ENCODE measurements around the gene PSMD8. TPM values are rescaled to one million over a fixed set of nuclear protein-coding genes. Genes with fewer than 3 reads are reported as not detected.

PSMD8 gene
- total and polyA plus RNA-seq, 4 donors, result 89.3 to 134 (median 119) TPM

DNA sequence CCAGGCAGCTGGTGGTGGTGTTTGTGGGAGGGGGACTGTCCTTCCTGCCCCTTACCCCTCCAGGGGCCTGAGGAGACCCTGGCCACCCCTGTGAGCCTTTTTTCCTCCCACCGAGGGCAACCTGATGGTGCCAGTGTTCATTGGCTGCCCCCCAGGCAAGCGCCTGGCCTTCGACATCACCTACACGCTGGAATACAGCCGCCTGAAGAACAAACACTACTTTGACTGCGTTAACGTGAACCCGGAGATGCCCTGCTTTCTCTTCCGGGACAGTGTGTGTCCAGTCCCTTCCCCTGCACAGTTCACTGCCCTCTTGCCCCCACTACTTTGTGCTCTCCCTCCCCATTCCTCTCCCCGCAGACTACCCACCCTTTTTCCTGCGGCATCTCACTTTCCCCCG, 7.3 kb upstream of the PSMD8 start:
- H3K4me1 ChIP-seq (ENCODE audit: control insufficient read depth in 4 of 4, insufficient read depth in 4 of 4, low read length in 3 of 4), result peaks cover 0 to 7% (median 0%) of the 10 kb centered on the region in 4 donors
- H3K9me3 ChIP-seq (ENCODE audit: control insufficient read depth in 4 of 4, low read length in 3 of 4), result no peaks in the 10 kb centered on the region
- no peak for TF ChIP-seq RAD21 (IDR thresholded peaks at IDR 0.05)
- TF ChIP-seq ZBTB33 (IDR thresholded peaks at IDR 0.05), result no peak
- no peak for TF ChIP-seq TAF1 (conservative IDR thresholded peaks at IDR 0.05)
- no peak for TF ChIP-seq EGR1 (IDR thresholded peaks at IDR 0.05; ENCODE audit: low read depth in 2 of 2)
- TF ChIP-seq HNF4G (IDR thresholded peaks at IDR 0.05), result no peak
- no peak for TF ChIP-seq RXRA (IDR thresholded peaks at IDR 0.05)
- no peak for TF ChIP-seq FOXA2 (IDR thresholded peaks at IDR 0.05)
- no peak for TF ChIP-seq FOXA1 (IDR thresholded peaks at IDR 0.05)
- no peak for TF ChIP-seq GABPA (IDR thresholded peaks at IDR 0.05 in 1 of 2, conservative IDR thresholded peaks at IDR 0.05 in 1 of 2)
- TF ChIP-seq SP1 (IDR thresholded peaks at IDR 0.05), result no peak
- H3K27me3 ChIP-seq (ENCODE audit: control insufficient read depth in 4 of 4, insufficient read depth in 4 of 4, low read length in 3 of 4), result no peaks in the 10 kb centered on the region
- 65% methylated on average over 12 of the region's 12 CpGs for WGBS
- no peaks in the 10 kb centered on the region for H3K36me3 ChIP-seq (ENCODE audit: control insufficient read depth in 4 of 4, insufficient read depth in 3 of 4, low read depth in 1 of 4, low read length in 3 of 4)
- no peak overlapping the region for H3K9ac ChIP-seq (ENCODE audit: low read depth in 1 of 2, low read length in 2 of 2)
- H3K4me3 ChIP-seq (ENCODE audit: low read depth in 1 of 3, low read length in 3 of 3), result no peak overlapping the region
- no peak overlapping the region for H3K27ac ChIP-seq (ENCODE audit: low read depth in 1 of 2, low read length in 2 of 2)
- DNase-seq (ENCODE audit: low spot score), result no peak

DNA sequence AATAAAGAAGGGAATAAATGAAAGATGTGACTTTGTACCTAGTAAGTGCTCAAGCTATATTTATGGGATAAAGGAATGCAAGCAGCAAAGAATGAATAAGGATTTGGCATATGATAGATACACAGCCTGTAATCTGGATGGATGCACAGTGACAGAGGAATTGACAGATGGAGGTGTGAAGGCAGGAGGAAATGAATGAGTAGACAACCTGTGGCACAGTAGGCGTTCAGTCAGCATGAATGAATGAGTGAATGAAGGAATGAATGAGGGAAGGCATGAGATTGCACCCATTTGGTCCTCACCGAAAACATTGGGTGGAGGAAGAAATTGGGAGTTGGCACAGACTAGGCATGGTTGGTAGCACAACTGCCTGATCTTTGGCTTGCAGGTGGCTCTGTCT, 4.8 kb upstream of the PSMD8 start:
- no peak overlapping the region for H3K9ac ChIP-seq (ENCODE audit: low read depth in 1 of 2, low read length in 2 of 2)
- TF ChIP-seq SP1 (IDR thresholded peaks at IDR 0.05) (no peak), NR2F2 (IDR thresholded peaks at IDR 0.05) (no peak), EGR1 (IDR thresholded peaks at IDR 0.05; ENCODE audit: low read depth in 2 of 2) (no peak), GABPA (IDR thresholded peaks at IDR 0.05 in 1 of 2, conservative IDR thresholded peaks at IDR 0.05 in 1 of 2) (no peak), JUND (IDR thresholded peaks at IDR 0.05) (no peak), ZBTB33 (IDR thresholded peaks at IDR 0.05) (no peak), HNF4A (conservative IDR thresholded peaks at IDR 0.05) (no peak), HNF4G (IDR thresholded peaks at IDR 0.05) (no peak), TAF1 (conservative IDR thresholded peaks at IDR 0.05) (no peak), YY1 (IDR thresholded peaks at IDR 0.05) (no peak), RXRA (IDR thresholded peaks at IDR 0.05) (no peak), FOXA1 (IDR thresholded peaks at IDR 0.05) (no peak)
- TF ChIP-seq, protein P1, sequence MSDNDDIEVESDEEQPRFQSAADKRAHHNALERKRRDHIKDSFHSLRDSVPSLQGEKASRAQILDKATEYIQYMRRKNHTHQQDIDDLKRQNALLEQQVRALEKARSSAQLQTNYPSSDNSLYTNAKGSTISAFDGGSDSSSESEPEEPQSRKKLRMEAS (IDR thresholded peaks at IDR 0.05), result no peak
- TF ChIP-seq, protein P2, sequence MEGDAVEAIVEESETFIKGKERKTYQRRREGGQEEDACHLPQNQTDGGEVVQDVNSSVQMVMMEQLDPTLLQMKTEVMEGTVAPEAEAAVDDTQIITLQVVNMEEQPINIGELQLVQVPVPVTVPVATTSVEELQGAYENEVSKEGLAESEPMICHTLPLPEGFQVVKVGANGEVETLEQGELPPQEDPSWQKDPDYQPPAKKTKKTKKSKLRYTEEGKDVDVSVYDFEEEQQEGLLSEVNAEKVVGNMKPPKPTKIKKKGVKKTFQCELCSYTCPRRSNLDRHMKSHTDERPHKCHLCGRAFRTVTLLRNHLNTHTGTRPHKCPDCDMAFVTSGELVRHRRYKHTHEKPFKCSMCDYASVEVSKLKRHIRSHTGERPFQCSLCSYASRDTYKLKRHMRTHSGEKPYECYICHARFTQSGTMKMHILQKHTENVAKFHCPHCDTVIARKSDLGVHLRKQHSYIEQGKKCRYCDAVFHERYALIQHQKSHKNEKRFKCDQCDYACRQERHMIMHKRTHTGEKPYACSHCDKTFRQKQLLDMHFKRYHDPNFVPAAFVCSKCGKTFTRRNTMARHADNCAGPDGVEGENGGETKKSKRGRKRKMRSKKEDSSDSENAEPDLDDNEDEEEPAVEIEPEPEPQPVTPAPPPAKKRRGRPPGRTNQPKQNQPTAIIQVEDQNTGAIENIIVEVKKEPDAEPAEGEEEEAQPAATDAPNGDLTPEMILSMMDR (IDR thresholded peaks at IDR 0.05; ENCODE audit: low read depth, low read length, missing input control), result no peak
- H3K4me3 ChIP-seq (ENCODE audit: low read depth in 1 of 3, low read length in 3 of 3), result no peak overlapping the region
- H3K9me3 ChIP-seq (ENCODE audit: control insufficient read depth in 4 of 4, low read length in 3 of 4), result no peaks in the 10 kb centered on the region
- DNase-seq (ENCODE audit: low spot score), result no peak
- no peaks in the 10 kb centered on the region for H3K27me3 ChIP-seq (ENCODE audit: control insufficient read depth in 4 of 4, insufficient read depth in 4 of 4, low read length in 3 of 4)
- H3K27ac ChIP-seq (ENCODE audit: low read depth in 1 of 2, low read length in 2 of 2), result no peak overlapping the region
- H3K4me1 ChIP-seq (ENCODE audit: control insufficient read depth in 4 of 4, insufficient read depth in 4 of 4, low read length in 3 of 4), result peaks cover 0 to 5% (median under 1%) of the 10 kb centered on the region in 4 donors
- 83% methylated on average over 2 of the region's 2 CpGs for WGBS
- H3K36me3 ChIP-seq (ENCODE audit: control insufficient read depth in 4 of 4, insufficient read depth in 3 of 4, low read depth in 1 of 4, low read length in 3 of 4), result no peaks in the 10 kb centered on the region

All from liver (tissue), 9 donors.